Measurements from ENCODE around the gene RASSF3.

DNA sequence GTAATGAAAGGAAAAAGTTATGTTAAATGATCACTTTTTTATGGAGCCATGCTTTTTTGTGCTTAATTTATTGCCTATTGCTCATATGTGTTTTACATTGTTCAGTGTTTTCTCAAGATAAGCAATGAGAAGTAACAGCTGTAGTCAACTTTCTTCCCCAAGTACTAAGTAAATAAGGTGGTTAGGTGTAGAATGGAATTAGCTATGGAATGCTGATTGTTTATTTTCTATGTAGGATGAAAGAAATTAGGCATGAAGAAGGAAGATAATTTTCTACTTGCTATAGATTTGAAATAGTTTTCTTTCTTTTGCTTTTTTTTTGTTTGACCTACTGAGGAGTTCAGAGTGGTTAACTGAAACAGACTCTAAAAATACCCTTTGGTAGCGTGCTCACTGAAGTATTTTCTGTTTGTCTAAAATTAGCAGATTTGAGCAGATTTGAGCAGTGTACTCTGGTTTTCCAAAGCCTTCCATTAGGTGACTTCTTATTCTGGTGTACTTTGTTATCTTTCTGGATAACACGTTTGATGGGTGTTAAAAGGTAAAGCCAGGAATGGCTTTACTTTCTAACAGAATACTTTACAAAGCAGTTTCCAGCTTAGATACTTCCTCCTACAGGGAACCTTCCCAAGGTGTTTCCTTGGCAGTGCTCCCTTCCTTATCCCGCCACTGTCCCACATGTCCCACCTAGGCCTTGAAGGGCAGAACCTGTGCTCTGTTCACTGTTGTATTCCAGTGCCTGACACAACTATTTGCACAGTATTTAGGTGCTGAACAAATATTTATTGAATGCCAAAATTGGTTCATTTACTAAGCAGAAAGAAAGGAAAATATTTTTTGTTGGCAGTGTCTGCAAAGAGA is 56.0 kb downstream of the RASSF3 start:
- TF ChIP-seq, protein P1, sequence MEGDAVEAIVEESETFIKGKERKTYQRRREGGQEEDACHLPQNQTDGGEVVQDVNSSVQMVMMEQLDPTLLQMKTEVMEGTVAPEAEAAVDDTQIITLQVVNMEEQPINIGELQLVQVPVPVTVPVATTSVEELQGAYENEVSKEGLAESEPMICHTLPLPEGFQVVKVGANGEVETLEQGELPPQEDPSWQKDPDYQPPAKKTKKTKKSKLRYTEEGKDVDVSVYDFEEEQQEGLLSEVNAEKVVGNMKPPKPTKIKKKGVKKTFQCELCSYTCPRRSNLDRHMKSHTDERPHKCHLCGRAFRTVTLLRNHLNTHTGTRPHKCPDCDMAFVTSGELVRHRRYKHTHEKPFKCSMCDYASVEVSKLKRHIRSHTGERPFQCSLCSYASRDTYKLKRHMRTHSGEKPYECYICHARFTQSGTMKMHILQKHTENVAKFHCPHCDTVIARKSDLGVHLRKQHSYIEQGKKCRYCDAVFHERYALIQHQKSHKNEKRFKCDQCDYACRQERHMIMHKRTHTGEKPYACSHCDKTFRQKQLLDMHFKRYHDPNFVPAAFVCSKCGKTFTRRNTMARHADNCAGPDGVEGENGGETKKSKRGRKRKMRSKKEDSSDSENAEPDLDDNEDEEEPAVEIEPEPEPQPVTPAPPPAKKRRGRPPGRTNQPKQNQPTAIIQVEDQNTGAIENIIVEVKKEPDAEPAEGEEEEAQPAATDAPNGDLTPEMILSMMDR (IDR thresholded peaks at IDR 0.05), result no peak
- TF ChIP-seq POLR2AphosphoS5 (IDR thresholded peaks at IDR 0.05), result no peak
